Gastroesophageal sphincter (tissue), 4 donors: Measurements from ENCODE around the gene PGK1. TPM values are rescaled to one million over a fixed set of nuclear protein-coding genes. Genes with fewer than 3 reads are reported as not detected.

Source experiments
- ATAC-seq: fragments of 150-250 bp; one replicate; pipeline ENCODE4 v1.9.1; 2016; ENCODE audit warnings: mild to moderate bottlenecking, moderate library complexity
- H3K27ac ChIP-seq, 4 donors: fragments of 200-600 bp; sonication (generic) in 3 of 4; 1 replicate in 3 of 4; 2 replicates in 1 of 4; pipeline ENCODE4 v1.5.1; 2016 to 2019
- H3K27me3 ChIP-seq: fragments of 200-600 bp; sonication (generic); one replicate; pipeline ENCODE4 v1.5.1; 2019
- H3K36me3 ChIP-seq, 2 donors: fragments of 200-600 bp; sonication (generic); one replicate each; pipeline ENCODE4 v1.5.1; 2019; ENCODE audit warnings: control low read depth in 1 of 2
- H3K4me1 ChIP-seq, 3 donors: fragments of 200-600 bp; sonication (generic); 1 replicate in 2 of 3; 2 replicates in 1 of 3; pipeline ENCODE4 v1.5.1; 2016 to 2019; ENCODE audit warnings: control low read depth in 2 of 3
- H3K4me3 ChIP-seq, 2 donors: fragments of 200-600 bp; sonication (generic); one replicate each; pipeline ENCODE4 v1.5.1; 2019; ENCODE audit warnings: mild to moderate bottlenecking in 1 of 2, moderate library complexity in 1 of 2
- H3K9me3 ChIP-seq, 3 donors: fragments of 200-600 bp; sonication (generic); one replicate each; pipeline ENCODE4 v1.5.1; 2017 to 2019; ENCODE audit warnings: control low read depth in 2 of 3
- CTCF ChIP-seq, 4 experiments: fragments of 200-600 bp in 2 of 4; fragments of 450-650 bp in 2 of 4; sonication (generic) in 1 of 4; IDR thresholded peaks; one replicate each; pipeline ENCODE4 v1.5.1; 2017 to 2019; ENCODE audit warnings: antibody characterized with exemption in 4 of 4, mild to moderate bottlenecking in 2 of 4, moderate library complexity in 2 of 4
- EP300 ChIP-seq: sonication (generic); formaldehyde crosslinking; IDR thresholded peaks from one replicate; pipeline ENCODE4 v1.6.1; 2017; ENCODE audit warnings: antibody characterized with exemption, mild to moderate bottlenecking
- POLR2A ChIP-seq, 2 donors: fragments of 450-650 bp; IDR thresholded peaks; one replicate each; pipeline ENCODE4 v1.6.1; 2017; ENCODE audit warnings: antibody characterized with exemption in 2 of 2, mild to moderate bottlenecking in 2 of 2, moderate library complexity in 1 of 2
- POLR2AphosphoS5 ChIP-seq: sonication (generic); formaldehyde crosslinking; IDR thresholded peaks from one replicate; pipeline ENCODE4 v1.6.1; 2017; ENCODE audit warnings: antibody characterized with exemption
- WGBS, 2 donors: methylation state at CpG; one replicate each; pipeline ENCODE4 v1.1.5; 2018; ENCODE audit warnings: low coverage in 1 of 2; 5-methylcytosine and 5-hydroxymethylcytosine counted together
- total RNA-seq, 4 donors: library from RNA; depleted of rRNA; stranded (reverse); fragments of >200 nt; gene quantifications; one replicate each; pipeline ENCODE4 v1.1.0, GENCODE V29; 2016

The PGK1 gene
- total RNA-seq, 4 donors from 2014 or later = 204 to 360 (median 274) TPM

GRCh38 chrX:78109458-78109857 is 5.4 kb downstream of the PGK1 start:
- ATAC-seq = no peak
- Histone ChIP-seq H3K27me3 (no peaks in the 10 kb centered on the region), H3K27ac (no peak overlapping the region), H3K4me1 (peaks cover 0 to 79% (median 8%) of the 10 kb centered on the region in 3 donors), H3K36me3 (peaks cover 0 to 35% of the 10 kb centered on the region in 2 donors), H3K9me3 (no peaks in the 10 kb centered on the region), H3K4me3 (no peak overlapping the region)
- 79 to 100% methylated on average over 2 of the region's 2 CpGs for WGBS, 2 donors
- TF ChIP-seq POLR2AphosphoS5 (no peak), CTCF (IDR thresholded peaks at IDR 0.05) (no peak), EP300 (no peak), POLR2A (IDR thresholded peaks at IDR 0.05) (no peak)

GRCh38 chrX:78111140-78111931 is 7.3 kb downstream of the PGK1 start:
- Histone ChIP-seq H3K36me3 (peaks cover 0 to 54% of the 10 kb centered on the region in 2 donors), H3K27ac (no peak overlapping the region), H3K4me3 (no peak overlapping the region), H3K4me1 (peaks cover 0 to 72% (median 5%) of the 10 kb centered on the region in 3 donors), H3K9me3 (no peaks in the 10 kb centered on the region), H3K27me3 (no peaks in the 10 kb centered on the region)
- 66 to 89% methylated on average over 7 of the region's 10 CpGs for WGBS, 2 donors
- no peak for ATAC-seq
- TF ChIP-seq POLR2AphosphoS5 (no peak), EP300 (no peak), POLR2A (IDR thresholded peaks at IDR 0.05) (no peak), CTCF (IDR thresholded peaks at IDR 0.05) (no peak)

GRCh38 chrX:78116365-78116764 is 12.3 kb downstream of the PGK1 start:
- ATAC-seq = no peak
- Histone ChIP-seq H3K36me3 (peaks cover 3 to 88% of the 10 kb centered on the region in 2 donors), H3K9me3 (no peaks in the 10 kb centered on the region), H3K27me3 (no peaks in the 10 kb centered on the region), H3K27ac (no peak overlapping the region), H3K4me3 (no peak overlapping the region), H3K4me1 (peaks cover 0 to 30% (median 0%) of the 10 kb centered on the region in 3 donors)
- TF ChIP-seq POLR2AphosphoS5 (no peak), EP300 (no peak), POLR2A (IDR thresholded peaks at IDR 0.05) (no peak), CTCF (IDR thresholded peaks at IDR 0.05) (no peak)

GRCh38 chrX:78116766-78117165 is 12.7 kb downstream of the PGK1 start:
- Histone ChIP-seq H3K36me3 (peaks cover 3 to 89% of the 10 kb centered on the region in 2 donors), H3K27me3 (no peaks in the 10 kb centered on the region), H3K4me3 (no peak overlapping the region), H3K4me1 (peaks cover 0 to 27% (median 0%) of the 10 kb centered on the region in 3 donors), H3K9me3 (no peaks in the 10 kb centered on the region), H3K27ac (no peak overlapping the region)
- 49 to 92% methylated on average over 2 of the region's 2 CpGs for WGBS, 2 donors
- no peak for ATAC-seq
- TF ChIP-seq CTCF (IDR thresholded peaks at IDR 0.05) (no peak), POLR2A (IDR thresholded peaks at IDR 0.05) (no peak), EP300 (no peak)

- Histone ChIP-seq H3K4me3 (no peak overlapping the region), H3K9me3 (no peaks in the 10 kb centered on the region), H3K36me3 (peaks cover 3 to 95% of the 10 kb centered on the region in 2 donors), H3K27ac (no peak overlapping the region), H3K27me3 (no peaks in the 10 kb centered on the region), H3K4me1 (peaks cover 0 to 15% (median 0%) of the 10 kb centered on the region in 3 donors)
- TF ChIP-seq POLR2AphosphoS5 (no peak), POLR2A (IDR thresholded peaks at IDR 0.05) (no peak), EP300 (no peak), CTCF (IDR thresholded peaks at IDR 0.05) (no peak)
- ATAC-seq = no peak
- WGBS, 2 donors = 100% methylated on average over 1 of the region's 1 CpG
Measured at GRCh38 chrX:78118628-78119027, 14.6 kb downstream of the PGK1 start.
